SH-SY5Y (cell line): Measurements from ENCODE around the gene KRT12.

Experiments used
- GATA2 ChIP-seq: IDR thresholded peaks from 2 replicates; pipeline ENCODE4 v1.6.1; 2011; ENCODE audit warnings: mild to moderate bottlenecking, low read depth, low read length
- GATA3 ChIP-seq: IDR thresholded peaks from 2 replicates; pipeline ENCODE4 v1.6.1; 2011; ENCODE audit warnings: low read depth, mild to moderate bottlenecking, low read length, moderate library complexity

Gene KRT12

DNA sequence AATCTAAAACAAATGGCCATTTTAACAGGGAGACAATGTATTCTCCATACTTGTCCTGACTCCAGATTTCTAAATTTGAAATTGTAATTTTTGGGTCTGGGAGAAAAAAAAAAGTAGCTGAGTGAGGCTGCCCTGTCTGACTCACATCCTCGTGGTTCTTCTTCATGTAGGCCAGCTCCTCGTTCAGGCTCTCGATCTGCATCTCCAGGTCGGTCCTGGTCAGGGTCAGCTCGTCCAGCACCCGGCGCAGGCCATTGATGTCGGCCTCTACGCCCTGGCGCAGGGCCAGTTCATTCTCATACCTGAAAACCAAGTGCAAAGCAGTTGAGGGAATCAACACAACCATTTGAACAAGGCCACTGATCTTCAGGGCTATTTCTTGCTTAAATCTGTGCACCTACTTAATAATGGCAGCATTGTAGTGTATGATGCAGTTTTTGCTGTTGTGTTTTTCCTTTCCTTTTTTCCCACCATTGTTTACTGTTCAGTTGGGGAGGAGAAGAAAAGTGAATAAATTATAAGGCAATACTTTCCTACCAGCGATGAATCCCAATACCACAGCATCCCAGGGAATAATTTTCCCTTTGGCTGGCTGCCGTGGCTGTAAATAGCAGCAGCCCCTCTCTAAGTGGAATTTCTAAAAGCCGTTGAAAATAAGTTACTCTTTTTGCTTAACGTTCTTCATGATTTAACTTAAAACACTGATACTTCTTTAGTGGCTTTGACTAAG is 2.2 kb downstream of the KRT12 start:
- TF ChIP-seq GATA3 (no peak), GATA2 (no peak)

GRCh38 chr17:40862985-40863733 is 3.9 kb downstream of the KRT12 start:
- TF ChIP-seq GATA2 (no peak), GATA3 (no peak)

GRCh38 chr17:40859536-40859935 is 7.5 kb downstream of the KRT12 start:
- TF ChIP-seq GATA3 (no peak), GATA2 (no peak)

DNA sequence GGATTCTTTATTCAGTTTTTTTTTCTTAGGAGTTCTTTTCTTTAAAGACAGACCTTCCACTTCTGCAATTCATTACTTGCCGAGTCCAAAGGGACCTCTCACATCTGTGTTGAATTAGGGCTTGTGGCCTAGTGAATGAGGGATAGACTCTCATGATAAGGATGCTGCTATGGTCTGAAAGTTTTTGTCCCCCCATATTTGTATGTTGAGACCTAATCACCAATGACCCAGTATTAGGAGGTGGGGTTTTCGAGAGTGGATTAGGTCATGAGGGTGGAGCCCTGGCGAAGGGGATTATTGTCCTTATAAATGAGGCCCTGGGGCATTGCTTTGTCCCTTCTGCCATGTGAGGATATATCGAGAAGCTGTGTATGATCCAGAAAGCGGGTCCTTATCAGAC is 9.5 kb downstream of the KRT12 start:
- TF ChIP-seq GATA2, result no peak
- TF ChIP-seq GATA3, result no peak

DNA sequence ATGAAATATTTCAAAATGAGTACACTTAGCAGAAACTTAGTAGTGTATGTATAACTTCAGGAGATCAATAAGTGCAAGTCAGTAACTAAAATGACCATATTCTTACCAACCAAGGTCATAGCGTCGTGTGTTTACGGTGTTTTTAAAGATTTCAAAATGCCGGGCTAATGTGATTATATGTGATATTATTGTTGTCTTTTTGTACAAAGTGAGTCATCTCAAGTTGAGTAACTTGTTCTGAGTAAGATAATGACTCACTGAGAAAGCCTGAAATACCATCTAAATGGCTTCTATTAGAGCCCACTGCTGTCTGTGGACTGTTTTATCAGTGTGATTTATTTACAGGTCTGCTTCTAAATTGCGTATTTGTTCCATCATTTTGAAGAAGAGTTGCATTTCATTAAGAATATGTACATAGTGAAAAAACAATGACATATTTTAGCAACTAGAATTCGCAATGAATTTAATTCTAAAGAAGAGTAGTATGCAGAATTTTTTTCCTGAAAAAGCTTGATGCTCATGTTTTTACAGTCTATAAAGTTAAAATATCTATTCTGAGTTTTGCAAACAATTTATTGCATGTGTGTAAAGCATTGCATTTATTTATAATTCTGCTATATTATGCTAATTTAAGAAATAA is 12.7 kb downstream of the KRT12 start:
- TF ChIP-seq GATA3 (no peak), GATA2 (no peak)

GRCh38 chr17:40852364-40852763 is 14.7 kb downstream of the KRT12 start:
- TF ChIP-seq GATA3, result no peak
- TF ChIP-seq GATA2, result no peak

DNA sequence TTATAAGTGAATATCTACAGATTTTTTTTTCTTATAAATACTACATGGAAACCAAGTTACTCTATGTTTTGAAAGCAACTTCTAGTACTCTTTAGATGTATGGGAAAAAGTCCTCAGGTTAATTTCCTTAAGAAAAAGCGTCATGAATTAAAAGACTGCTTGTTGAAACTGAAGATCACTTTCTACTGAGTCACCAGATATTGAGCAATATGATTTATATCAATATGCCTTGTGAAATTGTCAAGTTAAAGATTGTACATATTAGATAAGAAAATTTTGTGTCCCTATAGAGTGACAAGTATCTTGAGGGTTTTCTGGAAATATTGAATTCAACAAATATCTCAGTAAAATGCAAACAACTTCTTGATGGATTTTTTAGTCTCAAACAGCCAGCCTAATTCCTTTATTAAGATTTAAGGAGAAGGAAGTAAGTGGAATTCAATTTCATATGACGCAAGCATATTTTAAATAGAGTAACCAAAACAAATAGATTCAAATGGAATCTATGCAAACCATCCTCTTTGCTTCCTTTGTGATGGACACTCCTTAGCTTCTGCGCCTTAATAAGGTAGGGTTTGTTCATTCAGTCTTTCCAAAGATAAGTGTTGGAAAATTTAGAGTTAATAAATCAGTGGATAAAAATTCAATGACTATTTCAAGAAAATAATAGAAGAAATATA is 16.6 kb downstream of the KRT12 start:
- no peak for TF ChIP-seq GATA2
- no peak for TF ChIP-seq GATA3

- no peak for TF ChIP-seq GATA2
- TF ChIP-seq GATA3, result no peak
Measured at GRCh38 chr17:40849723-40850122, 17.3 kb downstream of the KRT12 start.

- no peak for TF ChIP-seq GATA3
- TF ChIP-seq GATA2, result no peak
Measured at GRCh38 chr17:40848583-40849235, 18.3 kb downstream of the KRT12 start.

GRCh38 chr17:40846515-40847144 is 20.4 kb downstream of the KRT12 start:
- TF ChIP-seq GATA3 (no peak), GATA2 (no peak)

- TF ChIP-seq GATA2 (no peak), GATA3 (no peak)
Measured at GRCh38 chr17:40844671-40845107, 22.3 kb downstream of the KRT12 start.

DNA sequence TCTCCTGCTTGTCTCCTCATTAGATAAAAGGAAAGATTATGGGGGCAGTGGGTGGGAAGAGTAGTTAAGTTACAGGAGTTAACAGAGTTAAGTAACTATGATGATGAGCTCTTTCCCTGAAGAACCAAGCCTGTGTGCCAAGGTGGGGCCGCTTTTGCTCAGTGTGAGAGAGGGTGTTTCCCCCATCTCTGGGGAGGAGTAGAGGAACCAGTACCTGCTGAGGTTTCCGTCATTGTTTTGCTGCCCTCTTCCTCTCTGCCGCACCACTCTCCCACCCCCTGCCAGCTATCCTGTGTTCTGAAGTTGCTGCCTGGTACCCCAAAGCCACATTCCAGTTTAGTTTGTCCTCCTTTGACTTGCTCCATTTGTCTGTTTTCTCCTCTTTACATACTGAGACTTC is 23.8 kb downstream of the KRT12 start:
- no peak for TF ChIP-seq GATA2
- TF ChIP-seq GATA3, result no peak

- no peak for TF ChIP-seq GATA3
- TF ChIP-seq GATA2, result no peak
Measured at GRCh38 chr17:40841246-40841645, 25.8 kb downstream of the KRT12 start.
